Omental fat pad (tissue), 4 donors: Measurements from ENCODE around the gene G6PD. TPM values are rescaled to one million over a fixed set of nuclear protein-coding genes. Genes with fewer than 3 reads are reported as not detected.
A peak's percentile ranks its signal among the peaks of the same experiment; 100 is the strongest.
"Not testable (repeated sequence)": the region's sequence is repeated elsewhere in the genome, so short reads cannot be mapped to it uniquely, and the experiment has no call there.

ENCODE experiments used
- ATAC-seq: fragments of 150-250 bp; one replicate; pipeline ENCODE4 v1.9.1; 2016; ENCODE audit warnings: mild to moderate bottlenecking, moderate library complexity; ENCODE audit not compliant: low FRiP score
- DNase-seq: peaks from one replicate; pipeline ENCODE4 v3.0.0-alpha.2; 2019; ENCODE audit warnings: low spot score
- total RNA-seq, 4 donors: library from RNA; depleted of rRNA; stranded (reverse); fragments of >200 nt; gene quantifications; one replicate each; pipeline ENCODE4 v1.1.0, GENCODE V29; 2016
- TF ChIP-seq, protein P1 (sequence below), 3 donors: fragments of 450-650 bp; IDR thresholded peaks; one replicate each; pipeline ENCODE4 v1.5.1; 2016 to 2017; ENCODE audit warnings: antibody characterized with exemption in 3 of 3, mild to moderate bottlenecking in 3 of 3, moderate library complexity in 2 of 3

Gene G6PD
- total RNA-seq, 4 donors from 2014 or later: 42.1 to 76.7 (median 58.5) TPM

GRCh38 chrX:154542723-154543424 lies 3.8 kb downstream of the G6PD start:
- ATAC-seq (no peak), DNase-seq (no peak)
- TF ChIP-seq, protein P1, sequence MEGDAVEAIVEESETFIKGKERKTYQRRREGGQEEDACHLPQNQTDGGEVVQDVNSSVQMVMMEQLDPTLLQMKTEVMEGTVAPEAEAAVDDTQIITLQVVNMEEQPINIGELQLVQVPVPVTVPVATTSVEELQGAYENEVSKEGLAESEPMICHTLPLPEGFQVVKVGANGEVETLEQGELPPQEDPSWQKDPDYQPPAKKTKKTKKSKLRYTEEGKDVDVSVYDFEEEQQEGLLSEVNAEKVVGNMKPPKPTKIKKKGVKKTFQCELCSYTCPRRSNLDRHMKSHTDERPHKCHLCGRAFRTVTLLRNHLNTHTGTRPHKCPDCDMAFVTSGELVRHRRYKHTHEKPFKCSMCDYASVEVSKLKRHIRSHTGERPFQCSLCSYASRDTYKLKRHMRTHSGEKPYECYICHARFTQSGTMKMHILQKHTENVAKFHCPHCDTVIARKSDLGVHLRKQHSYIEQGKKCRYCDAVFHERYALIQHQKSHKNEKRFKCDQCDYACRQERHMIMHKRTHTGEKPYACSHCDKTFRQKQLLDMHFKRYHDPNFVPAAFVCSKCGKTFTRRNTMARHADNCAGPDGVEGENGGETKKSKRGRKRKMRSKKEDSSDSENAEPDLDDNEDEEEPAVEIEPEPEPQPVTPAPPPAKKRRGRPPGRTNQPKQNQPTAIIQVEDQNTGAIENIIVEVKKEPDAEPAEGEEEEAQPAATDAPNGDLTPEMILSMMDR (IDR thresholded peaks at IDR 0.05): no peak

DNA sequence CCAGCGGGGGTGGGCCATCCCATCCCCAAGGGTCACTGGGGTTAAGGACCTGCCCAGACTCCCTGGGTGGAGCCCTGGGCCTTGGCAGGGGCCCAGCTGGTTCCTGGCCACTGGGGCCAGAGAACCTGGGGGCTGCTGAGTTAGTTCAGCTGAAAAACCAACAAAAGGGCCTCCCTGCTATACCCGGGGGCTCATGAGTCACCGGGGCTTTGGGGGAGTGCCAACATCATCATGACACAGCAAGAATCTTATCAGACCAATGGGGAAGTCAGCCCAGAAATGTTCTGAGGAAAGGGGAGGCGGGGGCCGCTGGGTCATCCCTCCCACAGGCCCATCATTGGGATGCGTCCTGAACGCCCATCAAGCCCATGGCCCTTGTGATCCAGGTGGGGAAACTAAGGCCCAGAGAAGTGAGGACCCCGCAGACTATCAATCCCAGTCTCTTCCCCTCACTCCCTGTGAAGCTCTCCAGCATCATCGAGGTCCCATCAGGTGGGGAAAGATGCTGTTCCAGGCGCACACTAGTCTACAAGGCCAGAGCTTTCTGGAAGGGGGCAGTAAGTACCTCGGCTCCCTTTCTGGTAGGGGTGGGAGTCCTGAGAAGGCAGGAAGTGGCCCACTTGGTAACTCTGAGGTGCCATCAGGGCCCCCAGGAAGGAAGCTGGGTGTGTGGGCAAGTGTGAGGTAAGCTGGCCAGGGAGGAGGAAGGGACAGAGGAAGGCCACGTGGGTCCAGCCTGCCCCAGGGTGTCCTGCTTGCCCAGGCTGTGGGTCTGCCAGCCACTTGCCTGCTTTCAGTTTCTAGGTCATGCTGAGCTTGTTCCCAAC lies 4.5 kb downstream of the G6PD start:
- TF ChIP-seq, protein P1 (IDR thresholded peaks at IDR 0.05): no peak
- ATAC-seq (peak; percentile 56), DNase-seq (peak; percentile 86)

DNA sequence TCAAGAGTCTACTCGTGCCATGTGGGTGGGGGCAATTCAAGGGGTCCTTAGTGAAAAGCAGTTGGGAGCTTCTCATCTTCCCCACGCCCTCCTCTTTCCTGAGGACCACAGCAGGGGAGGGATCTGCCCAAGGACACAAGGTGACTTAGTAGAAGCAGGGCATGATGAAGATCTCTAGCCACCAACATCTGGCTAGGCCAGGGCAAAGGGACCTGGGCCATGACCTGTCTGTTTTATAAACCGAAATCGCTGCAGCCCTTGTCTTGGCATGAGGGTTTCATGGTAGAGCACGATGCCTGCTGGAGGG lies 5.1 kb downstream of the G6PD start:
- ATAC-seq: no peak
- TF ChIP-seq, protein P1 (IDR thresholded peaks at IDR 0.05): no peak
- no peak for DNase-seq

DNA sequence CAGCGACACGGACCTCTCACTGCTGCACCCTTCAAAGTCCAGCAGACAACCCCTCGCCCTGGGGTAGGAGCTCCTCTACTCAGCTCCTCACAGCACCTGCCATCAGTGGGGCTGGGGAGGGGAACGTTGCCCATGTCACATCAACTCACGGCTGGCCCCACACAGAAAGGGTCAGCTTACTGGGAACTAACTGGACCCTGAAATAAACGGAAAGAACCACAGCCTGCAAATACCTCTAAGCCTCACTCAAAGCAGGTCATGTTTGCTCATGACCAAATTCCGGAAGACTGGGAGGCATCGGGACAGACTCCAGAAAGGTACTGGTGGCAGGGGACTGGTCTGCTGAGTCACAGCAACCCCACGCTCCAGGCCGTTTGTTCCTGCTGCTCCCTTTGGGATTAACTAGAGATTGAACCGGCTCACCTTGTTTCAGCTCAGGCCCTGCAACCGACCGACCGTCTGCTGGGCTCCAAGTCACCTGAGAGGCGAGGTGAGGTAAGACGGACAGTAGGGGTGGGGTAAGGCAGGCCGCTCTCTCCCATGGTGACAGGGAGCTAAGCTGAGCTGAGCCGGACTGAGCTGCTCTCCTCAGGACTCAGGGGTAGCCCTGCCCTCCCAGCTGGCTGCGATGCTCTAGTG lies 5.6 kb downstream of the G6PD start:
- DNase-seq (no peak), ATAC-seq (no peak)
- TF ChIP-seq, protein P1 (IDR thresholded peaks at IDR 0.05): no peak

- DNase-seq, ATAC-seq: not testable (repeated sequence)
Measured at GRCh38 chrX:154540365-154540764, 6.3 kb downstream of the G6PD start.

DNA sequence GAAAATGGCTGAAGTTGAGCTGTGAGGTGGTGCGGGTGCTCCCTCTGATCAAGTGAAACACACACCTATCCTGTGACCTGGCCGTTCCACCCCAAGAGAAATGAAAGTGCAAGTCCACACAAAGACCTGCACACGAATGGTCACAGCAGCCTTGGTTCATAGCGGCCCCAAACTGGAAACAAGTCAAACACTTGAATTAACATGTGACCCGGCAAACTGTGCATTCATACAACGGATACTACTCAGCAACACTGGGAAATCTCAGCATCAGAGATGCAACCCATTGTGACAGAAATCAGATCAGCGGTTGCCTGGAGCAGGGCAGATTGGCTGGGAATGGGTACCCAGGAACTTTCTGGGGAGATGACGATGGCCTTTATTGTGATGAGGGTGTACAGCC lies 7.6 kb downstream of the G6PD start:
- ATAC-seq: no peak
- no peak for DNase-seq
- TF ChIP-seq, protein P1 (IDR thresholded peaks at IDR 0.05): no peak

DNA sequence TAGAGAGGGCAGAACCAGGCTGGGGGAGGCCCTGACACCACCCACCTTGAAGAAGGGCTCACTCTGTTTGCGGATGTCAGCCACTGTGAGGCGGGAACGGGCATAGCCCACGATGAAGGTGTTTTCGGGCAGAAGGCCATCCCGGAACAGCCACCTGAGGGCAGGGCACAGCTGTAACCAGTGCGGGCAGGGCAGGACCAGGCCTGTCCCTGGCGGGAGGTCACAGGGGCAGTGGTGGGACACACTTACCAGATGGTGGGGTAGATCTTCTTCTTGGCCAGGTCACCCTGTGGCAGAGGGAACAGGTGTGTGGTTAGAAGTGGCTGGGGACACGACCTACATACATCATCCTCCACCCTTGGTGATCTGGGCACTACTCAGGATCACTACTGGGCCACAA lies 10.8 kb downstream of the G6PD start:
- no peak for DNase-seq
- TF ChIP-seq, protein P1 (IDR thresholded peaks at IDR 0.05): no peak
- ATAC-seq: no peak
